Measurements from ENCODE around the gene UBE2G1.

GRCh38 chr17:4246674-4247073, 119.8 kb downstream of the UBE2G1 start:
- no peak for TF ChIP-seq POLR2A (IDR thresholded peaks at IDR 0.05)
- no peak for TF ChIP-seq CTCF (IDR thresholded peaks at IDR 0.05)
- TF ChIP-seq POLR2AphosphoS5 (IDR thresholded peaks at IDR 0.05) = no peak

Data from prostate gland (tissue), 2 donors.